GM12872 (cell line): ENCODE data around the gene ACTR3.

Experiments used
- CTCF ChIP-seq: IDR thresholded peaks from 3 replicates; pipeline ENCODE4 v1.5.1; 2011; ENCODE audit warnings: low read depth, mild to moderate bottlenecking, low read length, moderate library complexity; ENCODE audit not compliant: insufficient read depth

ACTR3 gene

GRCh38 chr2:113896791-113897190 is 6.9 kb downstream of the ACTR3 start:
- TF ChIP-seq CTCF = no peak

GRCh38 chr2:113898081-113898480 is 8.2 kb downstream of the ACTR3 start:
- TF ChIP-seq CTCF = no peak

GRCh38 chr2:113899166-113899565 is 9.3 kb downstream of the ACTR3 start:
- no peak for TF ChIP-seq CTCF

GRCh38 chr2:113901943-113902342 is 12.1 kb downstream of the ACTR3 start:
- TF ChIP-seq CTCF = no peak

- no peak for TF ChIP-seq CTCF
Measured at GRCh38 chr2:113905886-113906285, 16.0 kb downstream of the ACTR3 start.

- TF ChIP-seq CTCF = no peak
Measured at GRCh38 chr2:113906647-113907046, 16.8 kb downstream of the ACTR3 start.

- no peak for TF ChIP-seq CTCF
Measured at GRCh38 chr2:113907297-113907696, 17.4 kb downstream of the ACTR3 start.
